HS-5 (cell line): ENCODE results near the gene SPATA24.
"Not testable (repeated sequence)": the region's sequence is repeated elsewhere in the genome, so short reads cannot be mapped to it uniquely, and the experiment has no call there.

ENCODE experiments used
- DNase-seq: peaks from one replicate; pipeline ENCODE4 v3.0.0-alpha.2; 2012; ENCODE audit warnings: low read depth

SPATA24 gene

GRCh38 chr5:139403787-139404483, at the start of gene SPATA24:
Gene SPATA24 (minus strand): TSS chr5:139404089. CDS start chr5:139404060, 29 bp downstream.
- DNase-seq = peak; percentile 88

GRCh38 chr5:139451878-139452660, 48.2 kb upstream of the SPATA24 start:
- DNase-seq = no peak

- no peak for DNase-seq
Observed at GRCh38 chr5:139451176-139451575, 47.3 kb upstream of the SPATA24 start.

- no peak for DNase-seq
Observed at GRCh38 chr5:139446956-139447779, 43.3 kb upstream of the SPATA24 start.

GRCh38 chr5:139445325-139446170, 41.7 kb upstream of the SPATA24 start:
- no peak for DNase-seq

- peak; percentile 82 for DNase-seq
Observed at GRCh38 chr5:139443831-139444453, 40.1 kb upstream of the SPATA24 start.

- DNase-seq = not testable (repeated sequence)
Observed at GRCh38 chr5:139440416-139440815, 36.5 kb upstream of the SPATA24 start.

GRCh38 chr5:139439013-139439903, 35.4 kb upstream of the SPATA24 start, which contains the start of gene DNAJC18:
Gene DNAJC18 (minus strand): TSS chr5:139439525. CDS start chr5:139439445, 80 bp downstream.
- peak; percentile 51 for DNase-seq

GRCh38 chr5:139438707-139439012, 34.8 kb upstream of the SPATA24 start:
- no peak for DNase-seq

GRCh38 chr5:139435676-139436075, 31.8 kb upstream of the SPATA24 start:
- no peak for DNase-seq

GRCh38 chr5:139431706-139432105, 27.8 kb upstream of the SPATA24 start:
- peak; percentile 20 for DNase-seq

GRCh38 chr5:139430015-139430414, 26.1 kb upstream of the SPATA24 start:
- no peak for DNase-seq

- no peak for DNase-seq
Observed at GRCh38 chr5:139426203-139426885, 22.5 kb upstream of the SPATA24 start.

- DNase-seq = no peak
Observed at GRCh38 chr5:139425497-139425896, 21.6 kb upstream of the SPATA24 start.

- no peak for DNase-seq
Observed at GRCh38 chr5:139422307-139422893, 18.5 kb upstream of the SPATA24 start.

GRCh38 chr5:139419226-139420192, 15.6 kb upstream of the SPATA24 start:
- no peak for DNase-seq

- DNase-seq = no peak
Observed at GRCh38 chr5:139418793-139419192, 14.9 kb upstream of the SPATA24 start.

GRCh38 chr5:139417214-139417613, 13.3 kb upstream of the SPATA24 start:
- no peak for DNase-seq
